Keratinocyte (primary cell): ENCODE data around the gene TK2. TPM values are rescaled to one million over a fixed set of nuclear protein-coding genes. Genes with fewer than 3 reads are reported as not detected.

Experiments
- DNase-seq: peaks from one replicate; pipeline ENCODE4 v3.0.0-alpha.2; 2011; ENCODE audit warnings: low read depth, missing footprints, low spot score
- FAIRE-seq: peaks from 2 replicates; lab custom pipeline; 2011; peaks lifted over from hg19 to GRCh38; lab: Jason Lieb, UNC
- H2AFZ ChIP-seq: 2 replicates; pipeline ENCODE4 v1.6.0; 2012; ENCODE audit warnings: low read length, control low read depth, inconsistent platforms; ENCODE audit not compliant: control insufficient read depth
- H3K27ac ChIP-seq: 2 replicates; pipeline ENCODE4 v1.5.1; 2011; ENCODE audit warnings: low read length; ENCODE audit not compliant: control insufficient read depth, insufficient read depth
- H3K27me3 ChIP-seq: 3 replicates; pipeline ENCODE4 v1.6.0; 2011; ENCODE audit warnings: low read length; ENCODE audit not compliant: control insufficient read depth, insufficient read depth; ENCODE audit errors: extremely low read depth
- H3K36me3 ChIP-seq, 2 experiments: 2 replicates in 1 of 2; 3 replicates in 1 of 2; pipeline ENCODE4 v1.5.1; 2011; ENCODE audit warnings: low read length in 2 of 2, mild to moderate bottlenecking in 1 of 2; ENCODE audit not compliant: control insufficient read depth in 2 of 2, insufficient read depth in 2 of 2; ENCODE audit errors: extremely low read depth in 1 of 2
- H3K4me1 ChIP-seq: 3 replicates; pipeline ENCODE4 v1.5.1; 2011; ENCODE audit warnings: low read length; ENCODE audit not compliant: control insufficient read depth, insufficient read depth; ENCODE audit errors: extremely low read depth
- H3K4me2 ChIP-seq: 3 replicates; pipeline ENCODE4 v1.6.0; 2011; ENCODE audit warnings: low read depth, low read length; ENCODE audit not compliant: control insufficient read depth, insufficient read depth; ENCODE audit errors: extremely low read depth
- H3K4me3 ChIP-seq, 3 experiments: fragments of 200-600 bp in 1 of 3; sonication (generic) in 1 of 3; 2 replicates in 2 of 3; 3 replicates in 1 of 3; pipeline ENCODE4 v1.5.1; 2011 to 2016; ENCODE audit warnings: low read length in 3 of 3, mild to moderate bottlenecking in 3 of 3, control low read depth in 2 of 3, inconsistent platforms in 1 of 3, low read depth in 1 of 3, mixed read lengths in 1 of 3, mixed run types in 1 of 3, moderate library complexity in 1 of 3; ENCODE audit not compliant: control insufficient read depth in 2 of 3, insufficient read depth in 2 of 3; ENCODE audit errors: extremely low read depth in 1 of 3
- H3K79me2 ChIP-seq: 2 replicates; pipeline ENCODE4 v1.6.0; 2012; ENCODE audit warnings: low read length; ENCODE audit not compliant: control insufficient read depth, insufficient read depth
- H3K9ac ChIP-seq: 3 replicates; pipeline ENCODE4 v1.6.0; 2011; ENCODE audit warnings: low read length; ENCODE audit not compliant: control insufficient read depth, insufficient read depth; ENCODE audit errors: extremely low read depth
- H3K9me1 ChIP-seq: 3 replicates; pipeline ENCODE4 v1.6.0; 2011; ENCODE audit warnings: low read length; ENCODE audit not compliant: control insufficient read depth, insufficient read depth; ENCODE audit errors: extremely low read depth
- H3K9me3 ChIP-seq: 2 replicates; pipeline ENCODE4 v1.5.1; 2012; ENCODE audit warnings: low read depth, low read length; ENCODE audit not compliant: control insufficient read depth
- H4K20me1 ChIP-seq: 3 replicates; pipeline ENCODE4 v1.6.0; 2011; ENCODE audit warnings: low read length; ENCODE audit not compliant: control insufficient read depth, insufficient read depth; ENCODE audit errors: extremely low read depth
- CTCF ChIP-seq, 3 experiments: IDR thresholded peaks in 1 of 3; conservative IDR thresholded peaks in 1 of 3; optimal IDR thresholded peaks in 1 of 3; 2 replicates in 2 of 3; 3 replicates in 1 of 3; pipeline versions ENCODE3 to v1.5.1; 2011; ENCODE audit warnings: low read length in 3 of 3, mild to moderate bottlenecking in 3 of 3, moderate library complexity in 2 of 3, control low read depth in 1 of 3, inconsistent platforms in 1 of 3; ENCODE audit not compliant: insufficient read depth in 2 of 3; ENCODE audit errors: extremely low read depth in 1 of 3
- EZH2 ChIP-seq: IDR thresholded peaks from one replicate; pipeline ENCODE4 v1.6.1; 2012; ENCODE audit warnings: inconsistent platforms, mild to moderate bottlenecking, low read length, moderate library complexity
- dilution Hi-C: fragments of 300-500 bp; cut with MboI; formaldehyde crosslinking; loops from one replicate; pipeline ENCODE4 v1.7.0; 2020; ENCODE audit warnings: low sequenced_read_pairs; ENCODE audit not compliant: extremely low pct_ligation_motif_present
- polyA minus RNA-seq, 3 experiments: library from RNA; depleted of rRNA, polyadenylated mRNA; stranded (reverse); fragments of >200 nt; gene quantifications; 1 replicate in 1 of 3; 2 replicates in 1 of 3; 3 replicates in 1 of 3; pipeline ENCODE4 v1.2.3, GENCODE V29; 2011
- polyA plus RNA-seq, 5 experiments: library from polyadenylated mRNA; depleted of rRNA in 3 of 5; stranded (reverse) in 3 of 5; stranded (forward) in 1 of 5; unstranded in 1 of 5; fragments of >200 nt; gene quantifications; 1 replicate in 1 of 5; 2 replicates in 3 of 5; 3 replicates in 1 of 5; pipeline versions ENCODE4 v1.2.1 to v1.2.3, GENCODE V29; 2011 to 2012; ENCODE audit warnings: missing spikeins in 2 of 5, low read depth in 1 of 5, low replicate concordance in 1 of 5

Gene TK2
- polyA plus RNA-seq (19.7 to 26.3 TPM (median 22.4 TPM) in 3 replicates), polyA minus RNA-seq (22.8 to 59.0 TPM (median 58.9 TPM) in 3 replicates)
- 31.6 TPM for polyA plus RNA-seq (2011; ENCODE audit: low read depth)
- 23.0 and 24.8 TPM in 2 replicates for polyA plus RNA-seq (2011; cell fraction: cytosol; rRNA removed)
- polyA plus RNA-seq (2011; cell fraction: nucleus; rRNA removed) = 29.8 and 36.3 TPM in 2 replicates
- 12.9 and 18.8 TPM in 2 replicates for polyA plus RNA-seq (2012; ENCODE audit: low replicate concordance)
- polyA minus RNA-seq (2011; cell fraction: cytosol; rRNA and poly(A)+ RNA removed) = 23.4 TPM
- polyA minus RNA-seq (2011; cell fraction: nucleus; rRNA and poly(A)+ RNA removed) = 12.1 and 17.3 TPM in 2 replicates

- no peak for FAIRE-seq
- peak within 1 kb of the TSS; percentile 88 for H2AFZ ChIP-seq
- no peaks in the 10 kb centered on the region for H3K9me1 ChIP-seq
- TF ChIP-seq EZH2 (no peak), CTCF (optimal IDR thresholded peaks at IDR 0.05 in 1 of 3, IDR thresholded peaks at IDR 0.05 in 1 of 3, conservative IDR thresholded peaks at IDR 0.05 in 1 of 3; ENCODE audit: extremely low read depth in 1 of 3, insufficient read depth in 2 of 3, low read length in 3 of 3) (peak in 1 of 3 experiments; percentile 24)
- peaks cover 28% of the 10 kb centered on the region for H3K4me1 ChIP-seq
- no peaks in the 10 kb centered on the region for H3K9me3 ChIP-seq
- dilution Hi-C loops = no loop called here
- no peaks in the 10 kb centered on the region for H3K36me3 ChIP-seq
- peak within 1 kb of the TSS; percentile 85 for H3K4me2 ChIP-seq
- H3K27ac ChIP-seq = peak within 1 kb of the TSS; percentile 54
- H3K4me3 ChIP-seq = peak within 1 kb of the TSS; percentile 70 to 80 (median 71)
- no peaks in the 10 kb centered on the region for H3K79me2 ChIP-seq
- no peaks in the 10 kb centered on the region for H3K27me3 ChIP-seq
- no peak for DNase-seq
- H4K20me1 ChIP-seq = no peaks in the 10 kb centered on the region
- H3K9ac ChIP-seq = peak within 1 kb of the TSS; percentile 76
Observed at GRCh38 chr16:66549284-66550131, at the start of gene TK2. TSS of gene TK2 (minus strand) at chr16:66550122. CDS start at chr16:66550061, 61 bp downstream.

DNA sequence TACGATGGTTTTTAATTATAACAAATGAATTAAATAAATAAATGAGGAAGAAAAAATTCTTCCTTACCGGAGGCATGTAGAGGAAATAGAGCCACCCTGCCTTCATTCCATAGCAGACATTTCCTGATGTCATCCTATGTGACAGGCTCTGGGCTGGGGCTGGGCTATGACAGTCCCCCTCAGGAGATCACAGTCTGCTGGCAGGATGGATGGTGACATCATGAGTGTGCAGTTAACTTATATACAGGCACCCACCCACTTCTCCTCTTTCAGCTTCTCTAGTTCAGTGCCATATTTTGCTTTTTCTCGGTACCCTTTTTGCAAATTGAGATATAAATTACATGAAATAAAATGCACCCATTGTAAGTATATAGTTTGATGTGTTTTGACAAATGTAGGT, 48.2 kb upstream of the TK2 start:
- no peaks in the 10 kb centered on the region for H3K9me1 ChIP-seq
- H3K36me3 ChIP-seq = no peaks in the 10 kb centered on the region
- no peak for TF ChIP-seq CTCF (optimal IDR thresholded peaks at IDR 0.05 in 1 of 3, IDR thresholded peaks at IDR 0.05 in 1 of 3, conservative IDR thresholded peaks at IDR 0.05 in 1 of 3; ENCODE audit: extremely low read depth in 1 of 3, insufficient read depth in 2 of 3, low read length in 3 of 3)
- TF ChIP-seq EZH2 = no peak
- dilution Hi-C loops = no loop called here
- H2AFZ ChIP-seq = no peak overlapping the region
- H3K4me1 ChIP-seq = no peaks in the 10 kb centered on the region
- no peaks in the 10 kb centered on the region for H4K20me1 ChIP-seq
- no peak overlapping the region for H3K27ac ChIP-seq
- H3K9me3 ChIP-seq = peaks cover 2% of the 10 kb centered on the region
- no peak overlapping the region for H3K9ac ChIP-seq
- H3K4me3 ChIP-seq = no peak overlapping the region
- DNase-seq (no peak), FAIRE-seq (no peak)
- H3K4me2 ChIP-seq = no peak overlapping the region
- no peaks in the 10 kb centered on the region for H3K79me2 ChIP-seq
- no peaks in the 10 kb centered on the region for H3K27me3 ChIP-seq
